Measurements from ENCODE around the gene WDR1. TPM values are rescaled to one million over a fixed set of nuclear protein-coding genes. Genes with fewer than 3 reads are reported as not detected.
A peak's percentile ranks its signal among the peaks of the same experiment; 100 is the strongest.

Gene WDR1
- total RNA-seq, 1 experiment from 2014 or later = 367 TPM

GRCh38 chr4:10069075-10069642 lies 47.4 kb downstream of the WDR1 start:
- H3K27ac Mint-ChIP-seq = no peak overlapping the region; a peak in 1 of 7 replicates
- TF ChIP-seq CTCF (conservative IDR thresholded peaks at IDR 0.05) = no peak
- Histone ChIP-seq H3K14ac (ENCODE audit: insufficient read depth, low read length) (no peak overlapping the region), H3K79me1 (ENCODE audit: insufficient read depth, low read depth, low read length, poor library complexity, severe bottlenecking) (no peaks in the 10 kb centered on the region), H4K5ac (ENCODE audit: insufficient read length, low read depth, low read length) (no peak overlapping the region), H2BK5ac (ENCODE audit: insufficient read length, low read length) (no peak overlapping the region), H3K27ac (ENCODE audit: insufficient read length, low read depth, low read length) (no peak overlapping the region), H2BK15ac (ENCODE audit: low read depth, low read length) (no peak overlapping the region), H4K20me1 (ENCODE audit: control insufficient read depth, insufficient read depth, insufficient read length) (no peaks in the 10 kb centered on the region), H3K56ac (ENCODE audit: insufficient read length, low read depth, low read length) (no peak overlapping the region), H2BK120ac (ENCODE audit: low read depth, low read length, poor library complexity, severe bottlenecking) (no peak overlapping the region), H3K23ac (ENCODE audit: insufficient read length, low read depth, low read length) (no peak overlapping the region), H2AFZ (ENCODE audit: low read length) (no peak overlapping the region), H2BK20ac (ENCODE audit: low read depth, low read length, poor library complexity, severe bottlenecking) (no peak overlapping the region), H3K4me1 (ENCODE audit: insufficient read depth, low read length) (no peaks in the 10 kb centered on the region), H3K27me3 (ENCODE audit: insufficient read depth, low read length) (no peaks in the 10 kb centered on the region), H2AK5ac (ENCODE audit: insufficient read length, low read length) (no peak overlapping the region), H3T11ph (ENCODE audit: low read length) (no peak overlapping the region), H3K9ac (ENCODE audit: extremely low read depth, insufficient read length, low read length) (no peak overlapping the region), H2BK12ac (ENCODE audit: insufficient read length, low read depth, low read length) (no peak overlapping the region), H4K8ac (replicated peaks; ENCODE audit: insufficient read length, low read depth, low read length) (no peak overlapping the region), H4K91ac (ENCODE audit: insufficient read length, low read depth, low read length) (no peak overlapping the region), H3K23me2 (ENCODE audit: insufficient read length, low read depth, low read length, poor library complexity, severe bottlenecking) (no peaks in the 10 kb centered on the region), H3K9me3 (ENCODE audit: control insufficient read depth, low read depth, low read length) (no peaks in the 10 kb centered on the region), H3K18ac (ENCODE audit: insufficient read length, low read depth, low read length) (no peak overlapping the region), H3K4me2 (ENCODE audit: insufficient read depth, insufficient read length, low read length) (no peak overlapping the region), H3K4ac (ENCODE audit: low read depth, low read length) (no peak overlapping the region), H3K79me2 (ENCODE audit: insufficient read depth, low read length) (no peaks in the 10 kb centered on the region)
- H3K4me1 Mint-ChIP-seq = peaks cover under 1 to 13% of the 10 kb centered on the region in 2 experiments; a peak in 3 of 4 replicates
- DNase-seq = peak; percentile 26
- H3K27me3 Mint-ChIP-seq (ENCODE audit: low read depth) = no peaks in the 10 kb centered on the region
- H3K36me3 Mint-ChIP-seq (ENCODE audit: insufficient read depth in 1 of 3, low read depth in 3 of 3) = peaks cover 10 to 37% (median 24%) of the 10 kb centered on the region in 3 experiments; a peak in 6 of 7 replicates
- WGBS (ENCODE audit: extremely low coverage, insufficient read length, low lambda C conversion rate) = no CpG with 5 or more reads among the region's 12 CpGs
- H3K4me3 Mint-ChIP-seq = no peak overlapping the region
- H3K9me3 Mint-ChIP-seq = no peaks in the 10 kb centered on the region

Measured in H9 (cell line).